Activated CD8-positive, alpha-beta T cell treated with anti-CD3 and anti-CD28 coated beads for 36 hours (primary cell): ENCODE results near the gene MESD. TPM values are rescaled to one million over a fixed set of nuclear protein-coding genes. Genes with fewer than 3 reads are reported as not detected.

ENCODE experiments used
- ATAC-seq: fragments of 200-7000 bp; cut with Tn5 transposase; one replicate; pipeline ENCODE4 v1.10.0; 2021; ENCODE audit warnings: mild to moderate bottlenecking, moderate library complexity
- CTCF ChIA-PET: fragments of 350-600 bp; sonication (Branson Sonifier 250); formaldehyde crosslinking; loops from one replicate; lab custom pipeline; 2021; ENCODE audit warnings: antibody characterized with exemption; lab: Charles Lee
- POLR2A ChIA-PET: fragments of 350-600 bp; sonication (Branson Sonifier 250); formaldehyde crosslinking; loops from one replicate; lab custom pipeline; 2021; ENCODE audit warnings: antibody characterized with exemption; lab: Charles Lee
- DNase-seq: peaks from one replicate; pipeline ENCODE4 v3.0.0-alpha.2; 2020
- H3K27ac Mint-ChIP-seq: one replicate; pipeline ENCODE4 v1.8.0; 2021; ENCODE audit warnings: mild to moderate bottlenecking, mixed read lengths
- H3K27me3 Mint-ChIP-seq: one replicate; pipeline ENCODE4 v1.8.0; 2021; ENCODE audit warnings: mixed read lengths
- H3K36me3 Mint-ChIP-seq: one replicate; pipeline ENCODE4 v1.8.0; 2021; ENCODE audit warnings: low read depth, mixed read lengths
- H3K4me1 Mint-ChIP-seq: one replicate; pipeline ENCODE4 v1.8.0; 2021; ENCODE audit warnings: low read depth, mixed read lengths
- H3K4me3 Mint-ChIP-seq: one replicate; pipeline ENCODE4 v1.8.0; 2021; ENCODE audit warnings: mild to moderate bottlenecking, moderate library complexity, mixed read lengths
- H3K9me3 Mint-ChIP-seq: one replicate; pipeline ENCODE4 v1.8.0; 2021; ENCODE audit warnings: mixed read lengths
- CTCF ChIP-seq: fragments of 200-600 bp; IDR thresholded peaks from one replicate; pipeline ENCODE4 v1.8.0; 2022; ENCODE audit warnings: antibody characterized with exemption, mild to moderate bottlenecking
- intact Hi-C: fragments of 100-400 bp; cut with micrococcal nuclease; formaldehyde crosslinking; loops from one replicate; pipeline ENCODE4 v1.10.0; 2022
- total RNA-seq, 2 experiments: library from RNA; stranded (reverse); gene quantifications; one replicate each; pipeline ENCODE4 v1.2.3, GENCODE V29; 2021

The MESD gene
- total RNA-seq, 2 experiments from 2014 or later, result 15.8 to 16.5 TPM

- H3K4me3 Mint-ChIP-seq, result no peak overlapping the region
- CTCF ChIA-PET, result interaction anchor here (1.4 to 6.4 kb wide), 3 partner anchors 107 to 268 kb away, joined by 5 to 36 read pairs (median 10); no protein-coding TSS in a partner anchor
- ATAC-seq (no peak), DNase-seq (no peak)
- H3K4me1 Mint-ChIP-seq, result peaks cover 25% of the 10 kb centered on the region
- peak overlapping the region; percentile 78 for H3K27ac Mint-ChIP-seq
- H3K9me3 Mint-ChIP-seq, result peaks cover 5% of the 10 kb centered on the region
- no peaks in the 10 kb centered on the region for H3K27me3 Mint-ChIP-seq
- POLR2A ChIA-PET, result interaction anchor here (0.6 kb wide), 1 partner anchor 20 kb away, joined by 3 read pairs; no protein-coding TSS in a partner anchor
- no peak for TF ChIP-seq CTCF
- intact Hi-C loops, result loop anchor here (10.0 kb wide), 3 partner anchors 107 to 297 kb away; no protein-coding TSS in a partner anchor
- peaks cover 5% of the 10 kb centered on the region for H3K36me3 Mint-ChIP-seq
Measured at GRCh38 chr15:80998251-80998650, 8.6 kb upstream of the MESD start.

- ChIA-PET CTCF (interaction anchor here (1.4 to 6.4 kb wide), 3 partner anchors 108 to 268 kb away, joined by 5 to 36 read pairs (median 10); no protein-coding TSS in a partner anchor), POLR2A (no interaction called here)
- no peak for TF ChIP-seq CTCF
- Mint-ChIP-seq H3K4me1 (peaks cover 22% of the 10 kb centered on the region), H3K27ac (peak overlapping the region; percentile 32), H3K4me3 (no peak overlapping the region), H3K27me3 (no peaks in the 10 kb centered on the region), H3K36me3 (peaks cover 1% of the 10 kb centered on the region), H3K9me3 (peaks cover 5% of the 10 kb centered on the region)
- ATAC-seq (no peak), DNase-seq (no peak)
- intact Hi-C loops, result loop anchor here (10.0 kb wide), 3 partner anchors 107 to 297 kb away; no protein-coding TSS in a partner anchor
Measured at GRCh38 chr15:80997692-80998091, 8.1 kb upstream of the MESD start.

DNA sequence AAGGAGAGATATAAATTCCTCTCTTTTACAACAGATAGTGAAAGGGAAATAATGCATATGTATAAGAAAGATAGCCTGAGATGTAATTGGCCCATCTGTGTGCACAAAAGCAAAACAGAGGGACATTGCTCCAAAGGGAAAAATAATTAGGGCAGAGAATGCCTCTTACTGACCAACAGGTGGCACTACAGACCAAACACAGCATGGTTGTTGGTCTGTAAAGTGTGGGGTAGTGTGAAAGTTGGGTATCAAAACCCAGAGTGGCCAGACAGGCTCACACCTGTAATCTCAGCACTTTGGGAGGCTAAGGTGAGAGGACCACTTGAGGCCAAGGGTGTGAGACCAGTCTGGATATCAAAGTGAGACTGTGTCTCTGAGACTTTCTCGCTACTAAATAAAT lies 6.6 kb upstream of the MESD start:
- Mint-ChIP-seq H3K27me3 (no peaks in the 10 kb centered on the region), H3K4me3 (no peak overlapping the region), H3K9me3 (peaks cover 5% of the 10 kb centered on the region), H3K4me1 (peaks cover 28% of the 10 kb centered on the region), H3K36me3 (peaks cover 1% of the 10 kb centered on the region), H3K27ac (no peak overlapping the region)
- intact Hi-C loops, result loop anchor here (10.0 kb wide), 3 partner anchors 109 to 299 kb away; no protein-coding TSS in a partner anchor
- ATAC-seq (no peak), DNase-seq (peak; percentile 27)
- POLR2A ChIA-PET, result no interaction called here
- peak; percentile 87 for TF ChIP-seq CTCF
- CTCF ChIA-PET, result interaction anchor here (2.1 to 2.4 kb wide), 2 partner anchors 112 to 270 kb away, joined by 10 read pairs; no protein-coding TSS in a partner anchor

DNA sequence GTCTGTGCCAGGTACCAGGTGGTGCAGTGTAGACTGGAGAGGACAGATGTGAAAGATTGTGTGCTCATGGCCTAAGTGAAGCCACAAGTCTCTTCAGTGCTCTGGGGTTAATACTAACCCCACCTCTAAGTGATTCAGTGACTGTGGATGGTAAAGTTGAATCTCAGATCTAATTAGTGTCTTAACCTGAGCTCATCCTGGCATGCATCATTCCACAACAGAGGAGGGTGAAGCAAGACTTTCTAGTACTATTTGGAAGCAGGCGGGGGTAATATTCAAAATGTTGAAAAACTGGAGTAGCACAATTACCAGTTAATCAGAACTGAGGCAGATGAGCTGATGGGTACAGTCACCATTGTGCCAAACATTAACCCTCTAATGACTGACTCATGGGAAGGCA lies 2.8 kb upstream of the MESD start:
- H3K4me3 Mint-ChIP-seq, result no peak overlapping the region
- H3K27ac Mint-ChIP-seq, result no peak overlapping the region
- H3K27me3 Mint-ChIP-seq, result no peaks in the 10 kb centered on the region
- peaks cover 28% of the 10 kb centered on the region for H3K4me1 Mint-ChIP-seq
- no peak for DNase-seq
- intact Hi-C loops, result loop anchor here (10.0 kb wide), 3 partner anchors 112 to 302 kb away; no protein-coding TSS in a partner anchor
- ChIA-PET POLR2A (no interaction called here), CTCF (interaction anchor here (1.2 to 2.2 kb wide), 3 partner anchors 23 to 282 kb away, joined by 3 to 8 read pairs (median 4); no protein-coding TSS in a partner anchor)
- H3K9me3 Mint-ChIP-seq, result peaks cover 5% of the 10 kb centered on the region
- TF ChIP-seq CTCF, result no peak
- peaks cover 14% of the 10 kb centered on the region for H3K36me3 Mint-ChIP-seq
- ATAC-seq, result no peak

DNA sequence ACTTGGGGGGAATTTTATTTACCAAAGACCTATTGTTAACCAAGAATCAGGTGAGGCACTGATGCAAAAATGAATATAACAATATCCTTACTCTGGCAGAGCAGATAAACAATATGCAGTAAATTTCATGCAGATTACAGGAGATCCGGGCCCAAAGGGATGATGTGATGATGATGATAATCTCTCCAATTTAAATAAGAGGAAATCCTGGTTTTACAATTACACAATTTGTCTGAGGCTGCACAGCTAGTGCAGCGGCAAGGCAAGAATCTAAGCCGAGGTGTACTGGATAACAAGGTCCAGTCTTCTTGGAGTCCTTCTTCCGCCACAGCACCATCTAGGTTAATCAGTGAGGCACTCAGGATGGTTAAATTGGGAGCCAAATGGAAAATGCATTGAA lies 2.4 kb upstream of the MESD start:
- POLR2A ChIA-PET, result interaction anchor here (2.6 kb wide), 1 partner anchor 9 kb away, joined by 29 read pairs; the partner anchor contains the start of gene TLNRD1
- intact Hi-C loops, result loop anchor here (10.0 kb wide), 3 partner anchors 113 to 303 kb away; no protein-coding TSS in a partner anchor
- ATAC-seq (no peak), DNase-seq (no peak)
- no peak overlapping the region for H3K4me3 Mint-ChIP-seq
- H3K9me3 Mint-ChIP-seq, result peaks cover under 1% of the 10 kb centered on the region
- no peaks in the 10 kb centered on the region for H3K27me3 Mint-ChIP-seq
- no peak for TF ChIP-seq CTCF
- CTCF ChIA-PET, result interaction anchor here (1.0 to 2.3 kb wide), 8 partner anchors 7 to 282 kb away, joined by 3 to 21 read pairs (median 4); partner anchors contain the start of gene TLNRD1
- peaks cover 29% of the 10 kb centered on the region for H3K4me1 Mint-ChIP-seq
- peaks cover 15% of the 10 kb centered on the region for H3K36me3 Mint-ChIP-seq
- H3K27ac Mint-ChIP-seq, result no peak overlapping the region
